MM.1S (cell line): ENCODE measurements around the gene ANXA6.

Experiments used
- DNase-seq: peaks from one replicate; pipeline ENCODE4 v3.0.0-alpha.2; 2015
- H2AFZ ChIP-seq: fragments of 300-600 bp; sonication (generic); 2 replicates; pipeline ENCODE4 v1.6.0; 2016; ENCODE audit warnings: antibody characterized with exemption, low read length
- H3F3A ChIP-seq: fragments of 300-600 bp; sonication (generic); 2 replicates; pipeline ENCODE4 v1.6.1; 2016; ENCODE audit warnings: mild to moderate bottlenecking, antibody characterized with exemption, low read length, moderate library complexity, mixed read lengths; ENCODE audit not compliant: insufficient read depth
- H3K27ac ChIP-seq: fragments of 300-600 bp; sonication (generic); 2 replicates; pipeline ENCODE4 v1.5.1; 2016; ENCODE audit warnings: mild to moderate bottlenecking, low read length
- H3K27me3 ChIP-seq: fragments of 300-600 bp; sonication (generic); replicated peaks from 2 replicates; pipeline ENCODE4 v1.6.0; 2016; ENCODE audit warnings: low read length; ENCODE audit not compliant: insufficient read depth
- H3K36me3 ChIP-seq: fragments of 300-600 bp; sonication (generic); replicated peaks from 2 replicates; pipeline ENCODE4 v1.6.1; 2016; ENCODE audit warnings: mild to moderate bottlenecking, low read length, mixed read lengths; ENCODE audit not compliant: insufficient read depth
- H3K4me1 ChIP-seq: fragments of 300-600 bp; sonication (generic); 2 replicates; pipeline ENCODE4 v1.6.1; 2016; ENCODE audit warnings: low read length, mixed read lengths
- H3K4me2 ChIP-seq: fragments of 300-600 bp; sonication (generic); 2 replicates; pipeline ENCODE4 v1.6.0; 2016; ENCODE audit warnings: low read depth, low read length
- H3K4me3 ChIP-seq: fragments of 300-600 bp; sonication (generic); 2 replicates; pipeline ENCODE4 v1.5.1; 2016; ENCODE audit warnings: low read length, mixed read lengths
- H3K79me2 ChIP-seq: fragments of 300-600 bp; sonication (generic); 2 replicates; pipeline ENCODE4 v1.6.1; 2016; ENCODE audit warnings: mixed run types, low read length, mixed read lengths
- H3K9ac ChIP-seq: fragments of 300-600 bp; sonication (generic); 2 replicates; pipeline ENCODE4 v1.6.1; 2016; ENCODE audit warnings: low read length, mixed read lengths
- H3K9me2 ChIP-seq: fragments of 300-600 bp; sonication (generic); replicated peaks from 2 replicates; pipeline ENCODE4 v1.6.1; 2016; ENCODE audit warnings: mild to moderate bottlenecking, low read length, mixed read lengths; ENCODE audit not compliant: insufficient read depth
- H3K9me3 ChIP-seq: fragments of 300-600 bp; sonication (generic); replicated peaks from 2 replicates; pipeline ENCODE4 v1.6.1; 2016; ENCODE audit warnings: mild to moderate bottlenecking, low read length, mixed read lengths; ENCODE audit not compliant: insufficient read depth
- H4K20me1 ChIP-seq: fragments of 300-600 bp; sonication (generic); 2 replicates; pipeline ENCODE4 v1.6.1; 2016; ENCODE audit warnings: mild to moderate bottlenecking, low read length, moderate library complexity, mixed read lengths; ENCODE audit not compliant: insufficient read depth
- CTCF ChIP-seq: fragments of 300-600 bp; sonication (generic); IDR thresholded peaks from 2 replicates; pipeline ENCODE4 v1.5.1; 2016; ENCODE audit warnings: antibody characterized with exemption, low read length, mixed read lengths
- EZH2 ChIP-seq: fragments of 300-600 bp; sonication (generic); optimal IDR thresholded peaks from 2 replicates; pipeline ENCODE3; 2017; ENCODE audit warnings: low read depth, mild to moderate bottlenecking, antibody characterized with exemption, low read length, mixed read lengths
- EZH2phosphoT487 ChIP-seq: fragments of 300-600 bp; sonication (generic); IDR thresholded peaks from 2 replicates; pipeline ENCODE4 v1.6.1; 2018; ENCODE audit warnings: antibody characterized with exemption, low read length

ANXA6 gene

GRCh38 chr5:151147033-151147432, 10.5 kb downstream of the ANXA6 start:
- no peak for DNase-seq
- no peaks in the 10 kb centered on the region for H3K9me3 ChIP-seq
- no peaks in the 10 kb centered on the region for H3K36me3 ChIP-seq
- no peaks in the 10 kb centered on the region for H4K20me1 ChIP-seq
- no peaks in the 10 kb centered on the region for H3K27me3 ChIP-seq
- no peak overlapping the region for H3K4me3 ChIP-seq
- no peak overlapping the region for H3K4me2 ChIP-seq
- H3K27ac ChIP-seq, result no peak overlapping the region
- no peaks in the 10 kb centered on the region for H3K9me2 ChIP-seq
- peaks cover 96% of the 10 kb centered on the region for H3K4me1 ChIP-seq
- H3K9ac ChIP-seq, result no peak overlapping the region
- no peak overlapping the region for H2AFZ ChIP-seq
- no peak for TF ChIP-seq EZH2
- no peak for TF ChIP-seq EZH2phosphoT487
- no peak for TF ChIP-seq CTCF
- peaks cover 43% of the 10 kb centered on the region for H3F3A ChIP-seq
- H3K79me2 ChIP-seq, result peaks cover 100% of the 10 kb centered on the region

- peak overlapping the region; percentile 61; the same call in 1 of the 2 replicates for H3K4me2 ChIP-seq
- H3K27me3 ChIP-seq, result no peaks in the 10 kb centered on the region
- no peaks in the 10 kb centered on the region for H3K9me2 ChIP-seq
- H3K27ac ChIP-seq, result peak overlapping the region; percentile 73; the same call in 1 of the 2 replicates
- H3K4me3 ChIP-seq, result no peak overlapping the region
- TF ChIP-seq CTCF (no peak), EZH2 (no peak), EZH2phosphoT487 (no peak)
- DNase-seq, result no peak
- H3K4me1 ChIP-seq, result peaks cover 89% of the 10 kb centered on the region
- peaks cover 100% of the 10 kb centered on the region for H3K79me2 ChIP-seq
- no peaks in the 10 kb centered on the region for H3K36me3 ChIP-seq
- H4K20me1 ChIP-seq, result no peaks in the 10 kb centered on the region
- peaks cover 39% of the 10 kb centered on the region for H3F3A ChIP-seq
- no peak overlapping the region for H2AFZ ChIP-seq
- H3K9me3 ChIP-seq, result no peaks in the 10 kb centered on the region
- no peak overlapping the region for H3K9ac ChIP-seq
Observed at GRCh38 chr5:151146061-151146460, 11.5 kb downstream of the ANXA6 start.

DNA sequence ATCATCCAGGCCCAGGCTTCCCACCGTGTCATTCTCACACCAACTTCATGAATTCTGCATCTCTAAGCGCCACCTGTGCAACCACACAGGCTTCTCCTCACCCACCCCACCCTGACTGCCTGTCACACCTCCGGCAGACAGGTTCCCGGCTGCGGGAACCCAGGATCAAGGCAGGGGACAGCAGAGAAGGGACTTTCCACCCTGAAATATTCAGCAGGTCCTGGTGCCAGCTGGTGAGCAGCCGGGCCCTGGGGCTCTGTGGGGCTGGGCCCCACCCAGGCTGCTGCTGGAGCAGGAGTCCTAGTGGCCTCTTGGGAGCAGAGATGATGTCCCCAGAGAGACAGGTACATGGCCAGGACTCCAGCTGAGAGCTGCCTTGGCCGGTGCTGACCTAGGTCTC, 12.7 kb downstream of the ANXA6 start:
- Histone ChIP-seq H3K79me2 (peaks cover 100% of the 10 kb centered on the region), H3K27me3 (no peaks in the 10 kb centered on the region), H3K4me3 (no peak overlapping the region), H3K4me2 (peak overlapping the region; percentile 61), H3K4me1 (peaks cover 86% of the 10 kb centered on the region), H2AFZ (no peak overlapping the region), H3K9me3 (no peaks in the 10 kb centered on the region), H4K20me1 (no peaks in the 10 kb centered on the region), H3K9me2 (no peaks in the 10 kb centered on the region), H3F3A (peaks cover 27% of the 10 kb centered on the region), H3K9ac (no peak overlapping the region; the same call in 1 of the 2 replicates), H3K36me3 (no peaks in the 10 kb centered on the region; the same call in 1 of the 2 replicates), H3K27ac (peak overlapping the region; percentile 73)
- no peak for TF ChIP-seq CTCF
- TF ChIP-seq EZH2phosphoT487, result no peak
- no peak for TF ChIP-seq EZH2
- DNase-seq, result peak; percentile 80
